IMR-90 (cell line): ENCODE data around the gene EZR. TPM values are rescaled to one million over a fixed set of nuclear protein-coding genes. Genes with fewer than 3 reads are reported as not detected.

Experiments used
- ATAC-seq: fragments of 200-7000 bp; cut with Tn5 transposase; 2 replicates; pipeline ENCODE4 v1.9.1; 2020; ENCODE audit warnings: low read depth, mild to moderate bottlenecking, moderate library complexity
- BruUV-seq: library from RNA; stranded (reverse); fragments of 400-500 nt; replicated peaks from 2 replicates; lab custom pipeline; 2021; lab: Mats Ljungman, UMichigan
- CTCF ChIA-PET: fragments of 300-600 bp; formaldehyde crosslinking; extraction: SDS; loops from one replicate; lab custom pipeline; 2021; ENCODE audit warnings: antibody characterized with exemption; lab: Yijun Ruan, JAX
- POLR2A ChIA-PET: fragments of 300-600 bp; sonication (Branson Sonifier 250); formaldehyde crosslinking; loops from one replicate; lab custom pipeline; 2022; ENCODE audit warnings: antibody characterized with exemption; ENCODE audit not compliant: unreplicated experiment; lab: Charles Lee
- DNase-seq: peaks from one replicate; pipeline ENCODE4 v3.0.0; 2013
- H2AFZ ChIP-seq: replicated peaks from 2 replicates; pipeline ENCODE3; 2013; ENCODE audit warnings: low read length, mild to moderate bottlenecking; ENCODE audit not compliant: poor library complexity
- H2AK5ac ChIP-seq: 2 replicates; pipeline ENCODE4 v1.6.1; 2013; ENCODE audit warnings: low read depth, low read length, inconsistent platforms
- H2AK9ac ChIP-seq: replicated peaks from 2 replicates; pipeline ENCODE3; 2013; ENCODE audit warnings: mild to moderate bottlenecking, low read depth, low read length, moderate library complexity; ENCODE audit not compliant: poor library complexity
- H2BK120ac ChIP-seq: 2 replicates; pipeline ENCODE4 v1.6.1; 2013; ENCODE audit warnings: low read depth, low read length, inconsistent platforms
- H2BK15ac ChIP-seq: 3 replicates; pipeline ENCODE4 v1.6.1; 2013; ENCODE audit warnings: low read depth, low read length, inconsistent platforms
- H2BK20ac ChIP-seq: 2 replicates; pipeline ENCODE4 v1.6.1; 2013; ENCODE audit warnings: low read depth, mild to moderate bottlenecking, inconsistent platforms, low read length, moderate library complexity
- H2BK5ac ChIP-seq: 2 replicates; pipeline ENCODE4 v1.6.1; 2013; ENCODE audit warnings: mild to moderate bottlenecking, low read depth, low read length, inconsistent platforms; ENCODE audit not compliant: poor library complexity, severe bottlenecking
- H3K14ac ChIP-seq: replicated peaks from 2 replicates; pipeline ENCODE4 v1.6.1; 2013; ENCODE audit warnings: low read depth, low read length, inconsistent platforms
- H3K18ac ChIP-seq: 2 replicates; pipeline ENCODE4 v1.6.1; 2013; ENCODE audit warnings: low read depth, low read length, control low read depth
- H3K23ac ChIP-seq: 2 replicates; pipeline ENCODE4 v1.6.1; 2013; ENCODE audit warnings: low read depth, low read length, inconsistent platforms
- H3K27ac ChIP-seq: 2 replicates; pipeline ENCODE4 v1.5.1; 2013; ENCODE audit warnings: mild to moderate bottlenecking, control low read depth, low read length; ENCODE audit not compliant: insufficient read depth
- H3K27me3 ChIP-seq: 2 replicates; pipeline ENCODE4 v1.6.1; 2013; ENCODE audit warnings: low read length; ENCODE audit not compliant: control insufficient read depth, insufficient read depth
- H3K36me3 ChIP-seq: 2 replicates; pipeline ENCODE4 v1.6.1; 2013; ENCODE audit warnings: low read length, mixed read lengths; ENCODE audit not compliant: control insufficient read depth, insufficient read depth
- H3K4ac ChIP-seq: 2 replicates; pipeline ENCODE4 v1.6.1; 2013; ENCODE audit warnings: low read depth, low read length, inconsistent platforms
- H3K4me1 ChIP-seq: 2 replicates; pipeline ENCODE4 v1.6.1; 2013; ENCODE audit warnings: low read length, mixed read lengths; ENCODE audit not compliant: control insufficient read depth, insufficient read depth
- H3K4me2 ChIP-seq: 2 replicates; pipeline ENCODE4 v1.6.1; 2013; ENCODE audit warnings: low read depth, mild to moderate bottlenecking, control low read depth, low read length, moderate library complexity
- H3K4me3 ChIP-seq: 2 replicates; pipeline ENCODE4 v1.5.1; 2013; ENCODE audit warnings: low read depth, mild to moderate bottlenecking, control low read depth, low read length, moderate library complexity; ENCODE audit not compliant: insufficient read depth
- H3K56ac ChIP-seq: 2 replicates; pipeline ENCODE4 v1.6.1; 2013; ENCODE audit warnings: low read length, inconsistent platforms; ENCODE audit not compliant: insufficient read depth; ENCODE audit errors: extremely low read depth
- H3K79me1 ChIP-seq, 2 experiments: 2 replicates each; pipeline ENCODE4 v1.6.1; 2013; ENCODE audit warnings: low read length in 2 of 2, inconsistent platforms in 1 of 2, low read depth in 1 of 2
- H3K9ac ChIP-seq: 2 replicates; pipeline ENCODE4 v1.6.1; 2013; ENCODE audit warnings: low read depth, low read length, control low read depth
- H3K9me1 ChIP-seq: 2 replicates; pipeline ENCODE4 v1.6.1; 2013; ENCODE audit warnings: low read length, inconsistent platforms; ENCODE audit not compliant: insufficient read depth
- H3K9me3 ChIP-seq: 2 replicates; pipeline ENCODE4 v1.6.1; 2013; ENCODE audit warnings: low read length; ENCODE audit not compliant: control insufficient read depth, insufficient read depth
- H4K20me1 ChIP-seq: 2 replicates; pipeline ENCODE4 v1.6.1; 2013; ENCODE audit warnings: low read length, inconsistent platforms; ENCODE audit not compliant: insufficient read depth
- H4K5ac ChIP-seq: 2 replicates; pipeline ENCODE4 v1.6.1; 2013; ENCODE audit warnings: mild to moderate bottlenecking, low read depth, low read length, control low read depth
- H4K8ac ChIP-seq, 2 experiments: 2 replicates each; pipeline ENCODE4 v1.6.1; 2013; ENCODE audit warnings: low read depth in 2 of 2, low read length in 2 of 2, control low read depth in 1 of 2, inconsistent platforms in 1 of 2
- H4K91ac ChIP-seq: 2 replicates; pipeline ENCODE4 v1.6.1; 2013; ENCODE audit warnings: low read depth, low read length, inconsistent platforms; ENCODE audit not compliant: insufficient read depth
- BHLHE40 ChIP-seq: fragments of 150-350 bp; IDR thresholded peaks from 2 replicates; pipeline ENCODE4 v1.6.1; 2016; ENCODE audit warnings: mild to moderate bottlenecking, low read depth, low read length
- CEBPB ChIP-seq: IDR thresholded peaks from 2 replicates; pipeline ENCODE4 v1.6.1; 2012; ENCODE audit warnings: low read depth, low read length, improper control_type of control experiment
- CHD1 ChIP-seq: IDR thresholded peaks from 2 replicates; pipeline ENCODE4 v1.6.1; 2012; ENCODE audit warnings: low read depth, low read length, improper control_type of control experiment
- CTCF ChIP-seq: conservative IDR thresholded peaks from 2 replicates; pipeline ENCODE4 v1.5.1; 2012; ENCODE audit warnings: mild to moderate bottlenecking, low read depth, low read length, improper control_type of control experiment
- ELK1 ChIP-seq: fragments of 150-350 bp; IDR thresholded peaks from 2 replicates; pipeline ENCODE4 v1.6.1; 2016; ENCODE audit warnings: low read depth, mild to moderate bottlenecking, low read length, moderate library complexity, borderline replicate concordance
- FOS ChIP-seq: fragments of 150-350 bp; IDR thresholded peaks from 2 replicates; pipeline ENCODE4 v1.6.1; 2016; ENCODE audit warnings: low read depth, low read length
- MAFK ChIP-seq: IDR thresholded peaks from 2 replicates; pipeline ENCODE4 v1.6.1; 2012; ENCODE audit warnings: low read depth, low read length, improper control_type of control experiment
- MAZ ChIP-seq: IDR thresholded peaks from 2 replicates; pipeline ENCODE4 v1.6.1; 2012; ENCODE audit warnings: low read depth, mild to moderate bottlenecking, low read length, improper control_type of control experiment, moderate library complexity, borderline replicate concordance
- MXI1 ChIP-seq: IDR thresholded peaks from 2 replicates; pipeline ENCODE4 v1.6.1; 2012; ENCODE audit warnings: low read depth, mild to moderate bottlenecking, low read length, moderate library complexity, borderline replicate concordance
- NFE2L2 ChIP-seq: fragments of 150-350 bp; IDR thresholded peaks from 2 replicates; pipeline ENCODE4 v1.6.1; 2016; ENCODE audit warnings: low read depth, mild to moderate bottlenecking, low read length
- POLR2A ChIP-seq: IDR thresholded peaks from 2 replicates; pipeline ENCODE4 v1.6.1; 2012; ENCODE audit warnings: mild to moderate bottlenecking, low read depth, low read length
- RAD21 ChIP-seq: IDR thresholded peaks from 2 replicates; pipeline ENCODE4 v1.6.1; 2012; ENCODE audit warnings: low read length, improper control_type of control experiment
- RCOR1 ChIP-seq: IDR thresholded peaks from 2 replicates; pipeline ENCODE4 v1.6.1; 2012; ENCODE audit warnings: mild to moderate bottlenecking, low read length, improper control_type of control experiment; ENCODE audit not compliant: insufficient replicate concordance
- RFX5 ChIP-seq: IDR thresholded peaks from 2 replicates; pipeline ENCODE4 v1.8.0; 2012; ENCODE audit warnings: low read depth, mild to moderate bottlenecking, low read length, moderate library complexity
- SMC3 ChIP-seq: fragments of 150-350 bp; IDR thresholded peaks from 2 replicates; pipeline ENCODE4 v1.6.1; 2016; ENCODE audit warnings: low read depth, mild to moderate bottlenecking, antibody characterized with exemption, low read length, moderate library complexity
- WGBS, 2 experiments: methylation state at CpG; one replicate each; pipeline versions ENCODE4 v1.1.5 to v1.1.7; 2013; ENCODE audit warnings: missing lambda C conversion rate in 2 of 2; ENCODE audit not compliant: insufficient read length in 1 of 2; ENCODE audit errors: extremely low coverage in 2 of 2; 5-methylcytosine and 5-hydroxymethylcytosine counted together
- dilution Hi-C: fragments of 300-500 bp; cut with HindIII; formaldehyde crosslinking; loops from one replicate; pipeline ENCODE4 v1.14.3; 2018; ENCODE audit warnings: low sequenced_read_pairs; ENCODE audit not compliant: unreplicated experiment
- in situ Hi-C: fragments of 300-500 bp; cut with MboI; formaldehyde crosslinking; loops from 3 replicates; pipeline ENCODE4 v1.14.3; 2019; ENCODE audit warnings: low sequenced_read_pairs, inconsistent platforms, mixed read lengths
- intact Hi-C: fragments of 100-400 bp; cut with micrococcal nuclease; formaldehyde crosslinking; loops from 2 replicates; pipeline ENCODE4 v1.10.0; 2022
- polyA plus RNA-seq, 3 experiments: library from polyadenylated mRNA; depleted of rRNA; stranded (reverse); fragments of >200 nt; gene quantifications; 2 replicates each; pipeline ENCODE4 v1.2.3, GENCODE V29; 2012; ENCODE audit warnings: low replicate concordance in 1 of 3
- total RNA-seq: library from RNA; depleted of rRNA; stranded (reverse); fragments of >200 nt; gene quantifications from 2 replicates; pipeline ENCODE4 v1.2.3, GENCODE V29; 2012
- TF ChIP-seq, protein P1 (sequence below): fragments of 150-350 bp; IDR thresholded peaks from 2 replicates; pipeline ENCODE4 v1.6.1; 2017; ENCODE audit warnings: mild to moderate bottlenecking, antibody characterized with exemption, low read length, low read depth

Gene EZR
- total and polyA plus RNA-seq, 2 of the 4 experiments (the other 2 are of a cell fraction): 83.8 to 145 TPM

DNA sequence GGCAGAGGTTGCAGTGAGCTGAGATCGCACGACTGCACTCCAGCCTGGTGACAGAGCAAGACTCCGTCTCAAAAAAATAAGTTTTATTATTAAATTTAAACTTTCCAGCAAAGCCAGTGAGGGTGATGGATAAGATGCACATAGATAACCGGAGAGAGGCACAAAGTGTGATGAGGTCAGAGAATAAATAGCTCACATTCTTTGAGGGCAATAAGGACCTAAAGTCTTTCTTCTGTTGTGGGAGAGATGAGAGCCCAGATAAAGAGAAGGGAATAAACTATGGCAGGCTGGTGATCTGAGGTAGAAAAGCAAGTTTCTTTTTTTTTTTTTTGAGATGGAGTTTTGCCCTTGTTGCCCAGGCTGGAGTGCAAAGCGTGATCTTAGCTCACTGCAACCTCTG is 20.6 kb upstream of the EZR start:
- Histone ChIP-seq H4K8ac (no peak overlapping the region), H4K5ac (no peak overlapping the region), H3K4ac (no peak overlapping the region), H3K18ac (no peak overlapping the region), H2AFZ (no peak overlapping the region), H2BK20ac (no peak overlapping the region), H3K36me3 (no peaks in the 10 kb centered on the region), H4K20me1 (no peaks in the 10 kb centered on the region), H2AK5ac (no peak overlapping the region), H3K14ac (no peak overlapping the region), H2AK9ac (no peak overlapping the region), H3K56ac (no peak overlapping the region), H3K4me1 (no peaks in the 10 kb centered on the region; the same call in 1 of the 2 replicates), H2BK120ac (no peak overlapping the region), H2BK15ac (no peak overlapping the region), H3K27ac (no peak overlapping the region), H3K9me3 (no peaks in the 10 kb centered on the region), H3K4me2 (no peak overlapping the region), H2BK5ac (no peak overlapping the region), H3K9me1 (no peaks in the 10 kb centered on the region; the same call in 1 of the 2 replicates), H3K4me3 (no peak overlapping the region), H3K23ac (no peak overlapping the region), H4K91ac (no peak overlapping the region), H3K9ac (no peak overlapping the region), H3K27me3 (no peaks in the 10 kb centered on the region), H3K79me1 (no peaks in the 10 kb centered on the region)
- no TSS peak for BruUV-seq
- intact Hi-C loops (no loop called here), in situ Hi-C loops (no loop called here), dilution Hi-C loops (no loop called here)
- ChIA-PET POLR2A (no interaction called here), CTCF (no interaction called here)
- DNase-seq: no peak
- no CpG with 5 or more reads among the region's 5 CpGs for WGBS, 2 experiments
- TF ChIP-seq CHD1 (no peak), POLR2A (no peak), MXI1 (no peak), RCOR1 (no peak), CEBPB (no peak), CTCF (no peak), NFE2L2 (no peak), FOS (no peak), BHLHE40 (no peak), RAD21 (no peak), ELK1 (no peak), RFX5 (no peak), MAZ (no peak), SMC3 (no peak), MAFK (no peak)
- TF ChIP-seq, protein P1, sequence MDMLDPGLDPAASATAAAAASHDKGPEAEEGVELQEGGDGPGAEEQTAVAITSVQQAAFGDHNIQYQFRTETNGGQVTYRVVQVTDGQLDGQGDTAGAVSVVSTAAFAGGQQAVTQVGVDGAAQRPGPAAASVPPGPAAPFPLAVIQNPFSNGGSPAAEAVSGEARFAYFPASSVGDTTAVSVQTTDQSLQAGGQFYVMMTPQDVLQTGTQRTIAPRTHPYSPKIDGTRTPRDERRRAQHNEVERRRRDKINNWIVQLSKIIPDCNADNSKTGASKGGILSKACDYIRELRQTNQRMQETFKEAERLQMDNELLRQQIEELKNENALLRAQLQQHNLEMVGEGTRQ: no peak
- no peak for ATAC-seq
